22Rv1 (cell line): Measurements from ENCODE around the gene SPATA13.

Source experiments
- CTCF ChIP-seq: fragments of 450-650 bp; IDR thresholded peaks from 2 replicates; pipeline ENCODE4 v1.5.1; 2017; ENCODE audit warnings: mild to moderate bottlenecking
- ZFX ChIP-seq: fragments of 450-650 bp; IDR thresholded peaks from 2 replicates; pipeline ENCODE4 v1.6.1; 2017; ENCODE audit warnings: antibody characterized with exemption, borderline replicate concordance

GRCh38 chr13:24145240-24145639 is 15.3 kb upstream of the SPATA13 start:
- no peak for TF ChIP-seq CTCF
- TF ChIP-seq ZFX: no peak
